HEK293 (cell line): ENCODE results near the gene PDE4D.

ENCODE experiments used
- GLIS1 ChIP-seq: fragments of 450-650 bp; formaldehyde crosslinking; IDR thresholded peaks from 2 replicates; pipeline ENCODE4 v1.5.1; 2016; ENCODE audit warnings: missing biosample characterization, missing genetic modification characterization
- KLF7 ChIP-seq: fragments of 450-650 bp; formaldehyde crosslinking; IDR thresholded peaks from 2 replicates; pipeline ENCODE4 v1.5.1; 2016; ENCODE audit warnings: missing biosample characterization, missing genetic modification characterization, borderline replicate concordance
- SCRT2 ChIP-seq: fragments of 450-650 bp; formaldehyde crosslinking; IDR thresholded peaks from 2 replicates; pipeline ENCODE4 v1.5.1; 2016; ENCODE audit warnings: missing biosample characterization, missing genetic modification characterization
- SETDB1 ChIP-seq: IDR thresholded peaks from one replicate; pipeline ENCODE4 v1.6.1; 2017; ENCODE audit warnings: mild to moderate bottlenecking, low read length, moderate library complexity, mixed read lengths; ENCODE audit not compliant: insufficient read length
- ZBTB20 ChIP-seq: fragments of 450-650 bp; formaldehyde crosslinking; IDR thresholded peaks from 2 replicates; pipeline ENCODE4 v1.5.1; 2016; ENCODE audit warnings: missing biosample characterization, missing genetic modification characterization
- ZNF138 ChIP-seq: fragments of 450-650 bp; formaldehyde crosslinking; IDR thresholded peaks from 2 replicates; pipeline ENCODE4 v1.5.1; 2016; ENCODE audit warnings: missing biosample characterization, missing genetic modification characterization, borderline replicate concordance
- ZNF221 ChIP-seq: fragments of 450-650 bp; formaldehyde crosslinking; IDR thresholded peaks from 2 replicates; pipeline ENCODE4 v1.5.1; 2017; ENCODE audit warnings: missing biosample characterization, missing genetic modification characterization, borderline replicate concordance
- ZNF354C ChIP-seq: fragments of 450-650 bp; formaldehyde crosslinking; IDR thresholded peaks from 2 replicates; pipeline ENCODE4 v1.5.1; 2016; ENCODE audit warnings: missing biosample characterization, missing genetic modification characterization, low read depth, borderline replicate concordance
- ZNF366 ChIP-seq: fragments of 450-650 bp; formaldehyde crosslinking; conservative IDR thresholded peaks from 2 replicates; pipeline ENCODE4 v1.5.1; 2016; ENCODE audit warnings: missing biosample characterization, missing genetic modification characterization
- ZNF37A ChIP-seq: fragments of 450-650 bp; IDR thresholded peaks from 2 replicates; pipeline ENCODE4 v1.5.1; 2018; ENCODE audit warnings: missing biosample characterization, missing genetic modification characterization
- ZNF416 ChIP-seq: fragments of 450-650 bp; formaldehyde crosslinking; IDR thresholded peaks from 2 replicates; pipeline ENCODE4 v1.5.1; 2016; ENCODE audit warnings: missing biosample characterization, missing genetic modification characterization
- ZNF423 ChIP-seq: fragments of 450-650 bp; formaldehyde crosslinking; IDR thresholded peaks from 2 replicates; pipeline ENCODE4 v1.5.1; 2016; ENCODE audit warnings: missing biosample characterization, missing genetic modification characterization
- ZNF473 ChIP-seq: fragments of 450-650 bp; formaldehyde crosslinking; IDR thresholded peaks from 2 replicates; pipeline ENCODE4 v1.5.1; 2017; ENCODE audit warnings: missing biosample characterization, missing genetic modification characterization
- ZNF544 ChIP-seq: fragments of 450-650 bp; formaldehyde crosslinking; IDR thresholded peaks from 2 replicates; pipeline ENCODE4 v1.5.0; 2017; ENCODE audit warnings: missing biosample characterization, missing genetic modification characterization
- ZNF555 ChIP-seq: fragments of 450-650 bp; formaldehyde crosslinking; conservative IDR thresholded peaks from 2 replicates; pipeline ENCODE4 v1.5.1; 2017; ENCODE audit warnings: missing biosample characterization, mild to moderate bottlenecking, missing genetic modification characterization, inconsistent platforms
- ZNF623 ChIP-seq: fragments of 450-650 bp; formaldehyde crosslinking; IDR thresholded peaks from 2 replicates; pipeline ENCODE4 v1.5.1; 2016; ENCODE audit warnings: missing biosample characterization, missing genetic modification characterization
- ZNF658 ChIP-seq: fragments of 450-650 bp; formaldehyde crosslinking; IDR thresholded peaks from 2 replicates; pipeline ENCODE4; 2016; ENCODE audit warnings: missing biosample characterization, missing genetic modification characterization
- TF ChIP-seq, protein P1 (sequence below): fragments of 450-650 bp; formaldehyde crosslinking; conservative IDR thresholded peaks from 2 replicates; pipeline ENCODE4 v1.5.1; 2016; ENCODE audit warnings: low read depth, missing biosample characterization, missing genetic modification characterization
- TF ChIP-seq, protein P2 (sequence below): fragments of 450-650 bp; formaldehyde crosslinking; IDR thresholded peaks from 2 replicates; pipeline ENCODE4 v1.5.1; 2016; ENCODE audit warnings: missing biosample characterization, missing genetic modification characterization
- TF ChIP-seq, protein P3 (sequence below): fragments of 450-650 bp; formaldehyde crosslinking; IDR thresholded peaks from 2 replicates; pipeline ENCODE4 v1.5.1; 2016; ENCODE audit warnings: missing biosample characterization, missing genetic modification characterization
- TF ChIP-seq, protein P4 (sequence below): fragments of 450-650 bp; formaldehyde crosslinking; IDR thresholded peaks from 2 replicates; pipeline ENCODE4 v1.5.1; 2016; ENCODE audit warnings: missing biosample characterization, missing genetic modification characterization, borderline replicate concordance
- TF ChIP-seq, protein P5 (sequence below): fragments of 450-650 bp; formaldehyde crosslinking; IDR thresholded peaks from 2 replicates; pipeline ENCODE4 v1.5.1; 2017; ENCODE audit warnings: missing biosample characterization, missing genetic modification characterization
- TF ChIP-seq, protein P6 (sequence below): fragments of 450-650 bp; formaldehyde crosslinking; conservative IDR thresholded peaks from 2 replicates; pipeline ENCODE4 v1.5.1; 2016; ENCODE audit warnings: low read depth, missing biosample characterization, missing genetic modification characterization

PDE4D gene

DNA sequence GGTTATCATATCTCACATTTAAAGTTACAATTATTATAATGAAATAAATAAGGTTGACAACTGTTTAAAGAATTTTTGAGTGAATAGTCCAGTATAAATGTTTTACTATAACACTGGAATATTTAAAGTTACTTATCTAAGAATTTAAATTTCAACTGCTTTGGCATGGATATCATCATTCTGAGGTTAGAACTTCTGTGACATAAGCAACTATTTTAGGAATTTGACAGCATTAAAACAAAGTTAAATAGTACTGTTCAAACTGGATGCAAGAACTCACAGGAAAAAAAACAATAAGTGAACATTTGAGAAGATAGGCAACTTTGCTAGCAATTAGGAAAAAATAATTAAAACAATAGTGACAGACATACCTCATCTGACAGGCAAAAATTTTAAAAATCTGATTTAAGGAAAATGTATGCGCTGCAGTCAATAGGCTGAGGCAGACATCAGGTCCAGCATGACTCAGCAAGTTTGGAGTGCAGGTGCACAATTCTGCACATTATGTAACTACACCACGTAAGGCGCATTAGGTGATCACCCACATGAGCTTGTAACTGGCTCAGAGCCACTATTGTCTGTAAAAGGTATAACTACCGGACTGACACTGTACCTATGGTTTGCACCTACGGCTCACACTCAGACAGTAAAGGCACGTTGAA is 180.6 kb downstream of the PDE4D start (continued):
- TF ChIP-seq, protein P1, sequence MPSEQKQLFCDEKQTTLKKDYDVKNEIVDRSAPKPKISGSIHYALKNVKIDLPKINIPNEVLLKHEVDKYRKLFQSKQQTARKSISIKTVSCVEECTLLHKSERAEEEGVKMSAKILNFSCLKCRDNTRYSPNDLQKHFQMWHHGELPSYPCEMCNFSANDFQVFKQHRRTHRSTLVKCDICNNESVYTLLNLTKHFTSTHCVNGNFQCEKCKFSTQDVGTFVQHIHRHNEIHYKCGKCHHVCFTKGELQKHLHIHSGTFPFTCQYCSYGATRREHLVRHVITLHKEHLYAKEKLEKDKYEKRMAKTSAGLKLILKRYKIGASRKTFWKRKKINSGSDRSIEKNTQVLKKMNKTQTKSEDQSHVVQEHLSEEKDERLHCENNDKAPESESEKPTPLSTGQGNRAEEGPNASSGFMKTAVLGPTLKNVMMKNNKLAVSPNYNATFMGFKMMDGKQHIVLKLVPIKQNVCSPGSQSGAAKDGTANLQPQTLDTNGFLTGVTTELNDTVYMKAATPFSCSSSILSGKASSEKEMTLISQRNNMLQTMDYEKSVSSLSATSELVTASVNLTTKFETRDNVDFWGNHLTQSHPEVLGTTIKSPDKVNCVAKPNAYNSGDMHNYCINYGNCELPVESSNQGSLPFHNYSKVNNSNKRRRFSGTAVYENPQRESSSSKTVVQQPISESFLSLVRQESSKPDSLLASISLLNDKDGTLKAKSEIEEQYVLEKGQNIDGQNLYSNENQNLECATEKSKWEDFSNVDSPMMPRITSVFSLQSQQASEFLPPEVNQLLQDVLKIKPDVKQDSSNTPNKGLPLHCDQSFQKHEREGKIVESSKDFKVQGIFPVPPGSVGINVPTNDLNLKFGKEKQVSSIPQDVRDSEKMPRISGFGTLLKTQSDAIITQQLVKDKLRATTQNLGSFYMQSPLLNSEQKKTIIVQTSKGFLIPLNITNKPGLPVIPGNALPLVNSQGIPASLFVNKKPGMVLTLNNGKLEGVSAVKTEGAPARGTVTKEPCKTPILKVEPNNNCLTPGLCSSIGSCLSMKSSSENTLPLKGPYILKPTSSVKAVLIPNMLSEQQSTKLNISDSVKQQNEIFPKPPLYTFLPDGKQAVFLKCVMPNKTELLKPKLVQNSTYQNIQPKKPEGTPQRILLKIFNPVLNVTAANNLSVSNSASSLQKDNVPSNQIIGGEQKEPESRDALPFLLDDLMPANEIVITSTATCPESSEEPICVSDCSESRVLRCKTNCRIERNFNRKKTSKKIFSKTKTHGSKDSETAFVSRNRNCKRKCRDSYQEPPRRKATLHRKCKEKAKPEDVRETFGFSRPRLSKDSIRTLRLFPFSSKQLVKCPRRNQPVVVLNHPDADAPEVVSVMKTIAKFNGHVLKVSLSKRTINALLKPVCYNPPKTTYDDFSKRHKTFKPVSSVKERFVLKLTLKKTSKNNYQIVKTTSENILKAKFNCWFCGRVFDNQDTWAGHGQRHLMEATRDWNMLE, result no peak
- no peak for TF ChIP-seq KLF7 (tag by site-specific recombination)
- TF ChIP-seq SCRT2 (tag by site-specific recombination), result no peak
- no peak for TF ChIP-seq ZNF658 (tag by site-specific recombination)
- peak; percentile 22; the same call in 1 of the 2 replicates for TF ChIP-seq ZNF555 (tag by site-specific recombination)
- TF ChIP-seq ZNF354C (tag by site-specific recombination), result no peak
- TF ChIP-seq ZBTB20 (tag by site-specific recombination), result no peak
- no peak for TF ChIP-seq ZNF423 (tag by site-specific recombination)
- TF ChIP-seq, protein P2, sequence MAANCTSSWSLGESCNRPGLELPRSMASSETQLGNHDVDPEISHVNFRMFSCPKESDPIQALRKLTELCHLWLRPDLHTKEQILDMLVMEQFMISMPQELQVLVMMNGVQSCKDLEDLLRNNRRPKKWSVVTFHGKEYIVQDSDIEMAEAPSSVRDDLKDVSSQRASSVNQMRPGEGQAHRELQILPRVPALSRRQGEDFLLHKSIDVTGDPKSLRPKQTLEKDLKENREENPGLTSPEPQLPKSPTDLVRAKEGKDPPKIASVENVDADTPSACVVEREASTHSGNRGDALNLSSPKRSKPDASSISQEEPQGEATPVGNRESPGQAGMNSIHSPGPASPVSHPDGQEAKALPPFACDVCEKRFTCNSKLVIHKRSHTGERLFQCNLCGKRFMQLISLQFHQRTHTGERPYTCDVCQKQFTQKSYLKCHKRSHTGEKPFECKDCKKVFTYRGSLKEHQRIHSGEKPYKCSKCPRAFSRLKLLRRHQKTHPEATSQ (tag by site-specific recombination), result no peak
- peak; percentile 78; the same call in 1 of the 2 replicates for TF ChIP-seq ZNF221 (tag by site-specific recombination)
- TF ChIP-seq, protein P3, sequence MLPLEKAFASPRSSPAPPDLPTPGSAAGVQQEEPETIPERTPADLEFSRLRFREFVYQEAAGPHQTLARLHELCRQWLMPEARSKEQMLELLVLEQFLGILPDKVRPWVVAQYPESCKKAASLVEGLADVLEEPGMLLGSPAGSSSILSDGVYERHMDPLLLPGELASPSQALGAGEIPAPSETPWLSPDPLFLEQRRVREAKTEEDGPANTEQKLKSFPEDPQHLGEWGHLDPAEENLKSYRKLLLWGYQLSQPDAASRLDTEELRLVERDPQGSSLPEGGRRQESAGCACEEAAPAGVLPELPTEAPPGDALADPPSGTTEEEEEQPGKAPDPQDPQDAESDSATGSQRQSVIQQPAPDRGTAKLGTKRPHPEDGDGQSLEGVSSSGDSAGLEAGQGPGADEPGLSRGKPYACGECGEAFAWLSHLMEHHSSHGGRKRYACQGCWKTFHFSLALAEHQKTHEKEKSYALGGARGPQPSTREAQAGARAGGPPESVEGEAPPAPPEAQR, result no peak
- TF ChIP-seq, protein P4, sequence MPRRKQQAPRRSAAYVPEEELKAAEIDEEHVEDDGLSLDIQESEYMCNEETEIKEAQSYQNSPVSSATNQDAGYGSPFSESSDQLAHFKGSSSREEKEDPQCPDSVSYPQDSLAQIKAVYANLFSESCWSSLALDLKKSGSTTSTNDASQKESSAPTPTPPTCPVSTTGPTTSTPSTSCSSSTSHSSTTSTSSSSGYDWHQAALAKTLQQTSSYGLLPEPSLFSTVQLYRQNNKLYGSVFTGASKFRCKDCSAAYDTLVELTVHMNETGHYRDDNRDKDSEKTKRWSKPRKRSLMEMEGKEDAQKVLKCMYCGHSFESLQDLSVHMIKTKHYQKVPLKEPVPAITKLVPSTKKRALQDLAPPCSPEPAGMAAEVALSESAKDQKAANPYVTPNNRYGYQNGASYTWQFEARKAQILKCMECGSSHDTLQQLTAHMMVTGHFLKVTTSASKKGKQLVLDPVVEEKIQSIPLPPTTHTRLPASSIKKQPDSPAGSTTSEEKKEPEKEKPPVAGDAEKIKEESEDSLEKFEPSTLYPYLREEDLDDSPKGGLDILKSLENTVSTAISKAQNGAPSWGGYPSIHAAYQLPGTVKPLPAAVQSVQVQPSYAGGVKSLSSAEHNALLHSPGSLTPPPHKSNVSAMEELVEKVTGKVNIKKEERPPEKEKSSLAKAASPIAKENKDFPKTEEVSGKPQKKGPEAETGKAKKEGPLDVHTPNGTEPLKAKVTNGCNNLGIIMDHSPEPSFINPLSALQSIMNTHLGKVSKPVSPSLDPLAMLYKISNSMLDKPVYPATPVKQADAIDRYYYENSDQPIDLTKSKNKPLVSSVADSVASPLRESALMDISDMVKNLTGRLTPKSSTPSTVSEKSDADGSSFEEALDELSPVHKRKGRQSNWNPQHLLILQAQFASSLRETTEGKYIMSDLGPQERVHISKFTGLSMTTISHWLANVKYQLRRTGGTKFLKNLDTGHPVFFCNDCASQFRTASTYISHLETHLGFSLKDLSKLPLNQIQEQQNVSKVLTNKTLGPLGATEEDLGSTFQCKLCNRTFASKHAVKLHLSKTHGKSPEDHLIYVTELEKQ, result no peak
- no peak for TF ChIP-seq ZNF366 (tag by site-specific recombination)
- TF ChIP-seq, protein P5, sequence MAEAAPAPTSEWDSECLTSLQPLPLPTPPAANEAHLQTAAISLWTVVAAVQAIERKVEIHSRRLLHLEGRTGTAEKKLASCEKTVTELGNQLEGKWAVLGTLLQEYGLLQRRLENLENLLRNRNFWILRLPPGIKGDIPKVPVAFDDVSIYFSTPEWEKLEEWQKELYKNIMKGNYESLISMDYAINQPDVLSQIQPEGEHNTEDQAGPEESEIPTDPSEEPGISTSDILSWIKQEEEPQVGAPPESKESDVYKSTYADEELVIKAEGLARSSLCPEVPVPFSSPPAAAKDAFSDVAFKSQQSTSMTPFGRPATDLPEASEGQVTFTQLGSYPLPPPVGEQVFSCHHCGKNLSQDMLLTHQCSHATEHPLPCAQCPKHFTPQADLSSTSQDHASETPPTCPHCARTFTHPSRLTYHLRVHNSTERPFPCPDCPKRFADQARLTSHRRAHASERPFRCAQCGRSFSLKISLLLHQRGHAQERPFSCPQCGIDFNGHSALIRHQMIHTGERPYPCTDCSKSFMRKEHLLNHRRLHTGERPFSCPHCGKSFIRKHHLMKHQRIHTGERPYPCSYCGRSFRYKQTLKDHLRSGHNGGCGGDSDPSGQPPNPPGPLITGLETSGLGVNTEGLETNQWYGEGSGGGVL (tag by site-specific recombination), result no peak
- no peak for TF ChIP-seq ZNF544 (tag by site-specific recombination)
- TF ChIP-seq ZNF37A (tag by site-specific recombination), result no peak
- peak; percentile 98 for TF ChIP-seq SETDB1
- no peak for TF ChIP-seq GLIS1
- TF ChIP-seq ZNF473 (tag by site-specific recombination), result no peak
- TF ChIP-seq, protein P6, sequence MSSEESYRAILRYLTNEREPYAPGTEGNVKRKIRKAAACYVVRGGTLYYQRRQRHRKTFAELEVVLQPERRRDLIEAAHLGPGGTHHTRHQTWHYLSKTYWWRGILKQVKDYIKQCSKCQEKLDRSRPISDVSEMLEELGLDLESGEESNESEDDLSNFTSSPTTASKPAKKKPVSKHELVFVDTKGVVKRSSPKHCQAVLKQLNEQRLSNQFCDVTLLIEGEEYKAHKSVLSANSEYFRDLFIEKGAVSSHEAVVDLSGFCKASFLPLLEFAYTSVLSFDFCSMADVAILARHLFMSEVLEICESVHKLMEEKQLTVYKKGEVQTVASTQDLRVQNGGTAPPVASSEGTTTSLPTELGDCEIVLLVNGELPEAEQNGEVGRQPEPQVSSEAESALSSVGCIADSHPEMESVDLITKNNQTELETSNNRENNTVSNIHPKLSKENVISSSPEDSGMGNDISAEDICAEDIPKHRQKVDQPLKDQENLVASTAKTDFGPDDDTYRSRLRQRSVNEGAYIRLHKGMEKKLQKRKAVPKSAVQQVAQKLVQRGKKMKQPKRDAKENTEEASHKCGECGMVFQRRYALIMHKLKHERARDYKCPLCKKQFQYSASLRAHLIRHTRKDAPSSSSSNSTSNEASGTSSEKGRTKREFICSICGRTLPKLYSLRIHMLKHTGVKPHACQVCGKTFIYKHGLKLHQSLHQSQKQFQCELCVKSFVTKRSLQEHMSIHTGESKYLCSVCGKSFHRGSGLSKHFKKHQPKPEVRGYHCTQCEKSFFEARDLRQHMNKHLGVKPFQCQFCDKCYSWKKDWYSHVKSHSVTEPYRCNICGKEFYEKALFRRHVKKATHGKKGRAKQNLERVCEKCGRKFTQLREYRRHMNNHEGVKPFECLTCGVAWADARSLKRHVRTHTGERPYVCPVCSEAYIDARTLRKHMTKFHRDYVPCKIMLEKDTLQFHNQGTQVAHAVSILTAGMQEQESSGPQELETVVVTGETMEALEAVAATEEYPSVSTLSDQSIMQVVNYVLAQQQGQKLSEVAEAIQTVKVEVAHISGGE (tag by site-specific recombination), result no peak
- TF ChIP-seq ZNF416, result peak; percentile 85
- TF ChIP-seq ZNF623 (tag by site-specific recombination), result no peak
- no peak for TF ChIP-seq ZNF138
